Breast epithelium (tissue), 3 donors: Measurements from ENCODE around the gene PLEKHB1.

Experiments used
- POLR2AphosphoS5 ChIP-seq, 3 donors: sonication (generic); formaldehyde crosslinking; IDR thresholded peaks; one replicate each; pipeline ENCODE4 v1.6.1; 2017; ENCODE audit warnings: antibody characterized with exemption in 3 of 3
- TF ChIP-seq, protein P1 (sequence below), 3 donors: fragments of 450-650 bp; IDR thresholded peaks; one replicate each; pipeline ENCODE4 v1.5.1; 2016 to 2017; ENCODE audit warnings: antibody characterized with exemption in 3 of 3, mild to moderate bottlenecking in 3 of 3, moderate library complexity in 3 of 3

DNA sequence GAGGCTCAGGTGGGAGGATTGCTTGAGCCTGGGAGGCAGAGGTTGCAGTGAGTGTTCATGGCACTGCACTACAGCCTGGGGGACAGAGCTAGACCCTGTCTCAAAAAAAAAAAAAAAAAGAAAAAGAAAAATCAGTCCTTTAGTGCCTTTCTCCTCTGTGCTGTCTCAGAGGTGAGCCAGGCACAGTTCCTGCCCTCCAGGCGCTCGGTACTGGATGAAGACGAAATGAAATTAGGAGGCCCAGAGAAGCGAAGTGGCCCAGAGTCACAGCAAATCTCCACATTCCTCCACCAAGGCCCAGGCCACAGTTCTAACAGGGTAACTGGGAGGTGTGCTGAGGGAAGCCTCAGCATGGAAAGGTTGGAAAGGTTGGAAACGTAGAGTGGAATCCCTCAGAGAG lies 4.9 kb downstream of the PLEKHB1 start:
- TF ChIP-seq, protein P1, sequence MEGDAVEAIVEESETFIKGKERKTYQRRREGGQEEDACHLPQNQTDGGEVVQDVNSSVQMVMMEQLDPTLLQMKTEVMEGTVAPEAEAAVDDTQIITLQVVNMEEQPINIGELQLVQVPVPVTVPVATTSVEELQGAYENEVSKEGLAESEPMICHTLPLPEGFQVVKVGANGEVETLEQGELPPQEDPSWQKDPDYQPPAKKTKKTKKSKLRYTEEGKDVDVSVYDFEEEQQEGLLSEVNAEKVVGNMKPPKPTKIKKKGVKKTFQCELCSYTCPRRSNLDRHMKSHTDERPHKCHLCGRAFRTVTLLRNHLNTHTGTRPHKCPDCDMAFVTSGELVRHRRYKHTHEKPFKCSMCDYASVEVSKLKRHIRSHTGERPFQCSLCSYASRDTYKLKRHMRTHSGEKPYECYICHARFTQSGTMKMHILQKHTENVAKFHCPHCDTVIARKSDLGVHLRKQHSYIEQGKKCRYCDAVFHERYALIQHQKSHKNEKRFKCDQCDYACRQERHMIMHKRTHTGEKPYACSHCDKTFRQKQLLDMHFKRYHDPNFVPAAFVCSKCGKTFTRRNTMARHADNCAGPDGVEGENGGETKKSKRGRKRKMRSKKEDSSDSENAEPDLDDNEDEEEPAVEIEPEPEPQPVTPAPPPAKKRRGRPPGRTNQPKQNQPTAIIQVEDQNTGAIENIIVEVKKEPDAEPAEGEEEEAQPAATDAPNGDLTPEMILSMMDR (IDR thresholded peaks at IDR 0.05) = no peak
- no peak for TF ChIP-seq POLR2AphosphoS5 (IDR thresholded peaks at IDR 0.05)
